HG03175 (cell line): ENCODE measurements around the gene DCLRE1A.

Experiments used
- ATAC-seq: cut with Tn5 transposase; IDR thresholded peaks from one replicate; pipeline ENCODE4 v1.9.1; 2021; ENCODE audit warnings: mild to moderate bottlenecking, moderate library complexity; ENCODE audit not compliant: unreplicated experiment

Gene DCLRE1A

DNA sequence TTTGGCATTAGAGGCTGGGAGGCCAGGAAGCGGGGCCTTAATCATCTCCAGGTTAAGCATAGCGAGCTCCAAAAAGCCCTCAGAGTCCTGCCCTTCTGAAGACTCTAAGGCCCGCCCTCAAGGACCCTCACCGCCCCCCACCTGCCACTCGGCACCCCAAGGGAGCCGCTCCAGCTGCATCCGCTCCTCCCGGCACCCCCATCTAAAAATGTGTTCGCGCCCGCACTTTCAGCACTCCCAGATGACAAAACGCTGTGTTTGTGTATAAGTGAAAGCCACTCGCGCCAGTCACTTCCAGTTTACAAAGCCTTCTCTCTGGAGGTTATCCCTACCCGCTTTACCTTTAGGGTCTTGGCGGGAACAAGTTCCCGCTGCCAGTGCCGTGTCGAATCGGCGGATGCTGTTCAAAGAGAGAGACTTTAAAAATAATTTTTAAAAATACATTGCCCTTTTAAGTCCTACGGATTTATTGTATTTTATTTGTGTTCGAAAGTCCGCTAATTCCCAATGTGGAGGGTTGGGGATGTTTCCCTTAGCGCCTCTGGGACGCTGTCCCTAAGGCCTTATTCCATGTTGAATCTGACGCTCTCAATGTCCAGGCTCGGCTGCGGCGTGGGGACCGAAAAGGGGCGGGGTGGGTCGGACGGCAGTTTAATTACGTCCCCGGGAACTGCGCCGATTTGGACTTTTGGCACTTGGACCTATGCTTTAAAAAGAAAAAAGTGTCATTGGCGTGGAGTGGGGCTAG lies at the start of gene DCLRE1A, which contains the start of gene NHLRC2:
DCLRE1A (minus strand) TSS at position 70 of the 748 bp plus-strand sequence. CDS start 900 bp downstream, outside the sequence.
NHLRC2 (plus strand) TSS at position 649 of the 748 bp plus-strand sequence. CDS start 212 bp downstream, outside the sequence.
- peak; percentile 50 for ATAC-seq

GRCh38 chr10:113899952-113900598 lies 46.2 kb upstream of the DCLRE1A start:
- ATAC-seq: no peak

DNA sequence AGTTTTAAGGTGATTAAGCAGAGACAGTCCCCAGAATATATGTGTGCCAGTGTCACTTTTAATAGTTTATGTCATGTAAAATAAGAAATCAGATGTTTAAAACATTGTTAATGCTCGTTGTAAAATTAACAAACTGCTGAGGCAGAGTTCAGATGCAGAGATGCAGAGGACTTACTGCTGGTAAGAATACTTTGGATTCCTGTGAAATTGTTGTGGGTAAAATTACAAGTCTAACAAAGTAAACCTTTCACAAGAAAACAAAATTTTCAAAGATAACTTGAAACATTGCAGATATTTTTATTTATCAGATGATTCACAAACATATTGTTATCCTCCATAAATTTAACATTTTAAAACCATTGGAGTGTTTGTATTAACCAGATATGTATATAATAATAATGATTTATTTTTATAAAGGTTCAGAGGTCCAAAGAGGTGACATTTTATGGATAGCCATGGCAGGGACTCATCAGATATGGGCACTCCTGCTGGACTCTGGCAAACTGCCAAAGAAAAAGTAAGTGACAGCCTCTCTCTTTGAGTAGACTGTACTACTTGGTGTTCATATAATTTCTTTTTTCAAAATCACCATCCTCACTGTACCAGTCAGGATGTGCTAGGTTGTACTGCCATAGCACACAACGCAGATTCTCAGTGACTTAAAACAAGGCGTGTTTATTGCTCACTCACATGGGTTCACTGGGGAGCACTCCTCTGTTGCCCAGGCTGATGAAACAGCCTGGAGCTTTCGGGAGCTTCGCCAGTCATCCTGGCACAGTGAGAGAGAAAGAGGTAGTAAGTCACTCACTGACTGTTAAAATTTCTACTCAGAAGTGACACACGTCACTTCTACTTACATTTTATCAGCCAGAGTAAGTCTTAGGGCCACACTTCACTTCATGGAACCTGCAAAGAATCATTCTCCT lies 44.1 kb upstream of the DCLRE1A start:
- no peak for ATAC-seq

GRCh38 chr10:113895018-113895417 lies 41.1 kb upstream of the DCLRE1A start:
- ATAC-seq: no peak

- no peak for ATAC-seq
These were observed 40.7 kb upstream of the DCLRE1A start for GRCh38 chr10:113894581-113894980.

DNA sequence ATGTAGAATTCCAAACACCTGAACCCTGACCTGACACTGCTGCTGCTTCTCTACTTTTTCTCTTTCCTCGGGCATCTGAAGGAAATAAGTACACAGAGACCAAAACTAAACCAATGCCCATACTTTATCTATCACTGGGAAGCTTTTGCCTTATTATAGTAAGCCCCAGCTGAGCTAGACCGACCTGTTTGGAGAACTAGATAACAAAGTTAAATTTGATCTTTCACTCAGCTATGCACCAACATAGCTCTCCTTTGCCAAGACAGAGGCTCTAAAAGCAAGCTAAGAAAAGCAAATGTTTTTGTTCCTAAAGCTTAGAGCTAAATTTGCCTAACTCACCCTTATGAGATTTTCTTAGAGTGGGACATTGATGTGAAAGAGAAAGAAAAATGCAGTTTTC lies 39.7 kb upstream of the DCLRE1A start:
- no peak for ATAC-seq

GRCh38 chr10:113891476-113891875 lies 37.6 kb upstream of the DCLRE1A start:
- ATAC-seq: no peak

GRCh38 chr10:113890769-113891168 lies 36.9 kb upstream of the DCLRE1A start:
- no peak for ATAC-seq

DNA sequence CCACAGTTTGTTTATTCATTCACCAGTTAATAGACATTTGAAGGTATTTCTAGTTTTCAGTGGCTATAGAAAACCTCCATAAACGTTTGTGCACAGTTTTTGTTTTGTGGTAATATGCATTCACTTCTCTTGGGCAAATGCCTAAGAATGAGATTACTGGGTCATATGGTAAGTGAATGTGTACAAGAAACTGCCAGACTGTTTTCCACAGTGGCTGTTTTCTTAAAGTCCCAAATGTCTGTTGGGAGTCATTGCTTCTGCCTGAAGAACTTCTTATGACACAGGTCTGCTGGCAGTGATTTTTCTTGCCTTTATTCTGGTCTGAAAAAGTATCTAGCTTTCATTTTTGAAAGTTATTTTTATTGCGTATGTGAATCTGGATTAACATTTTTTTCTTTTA lies 36.0 kb upstream of the DCLRE1A start:
- ATAC-seq: no peak

DNA sequence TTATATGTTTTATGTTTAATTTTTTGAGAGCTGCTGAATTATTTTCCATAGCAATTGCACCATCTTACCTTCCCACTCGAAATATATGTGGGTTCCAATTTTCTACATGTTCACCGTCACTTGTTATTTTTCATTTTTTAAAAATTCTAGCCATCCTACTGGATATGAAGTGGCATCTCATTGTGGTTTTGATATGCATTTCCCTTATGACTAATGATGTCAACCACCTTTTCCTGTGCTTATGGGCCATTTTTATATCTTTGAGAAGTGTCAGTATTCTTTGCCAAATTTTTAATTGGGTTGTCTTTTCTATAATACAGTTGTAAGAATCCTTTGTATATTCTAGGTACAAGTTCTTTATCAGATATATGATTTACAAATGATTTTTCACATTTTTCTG lies 28.4 kb upstream of the DCLRE1A start:
- ATAC-seq: no peak

- no peak for ATAC-seq
These were observed 26.4 kb upstream of the DCLRE1A start for GRCh38 chr10:113880236-113880635.

- ATAC-seq: peak; percentile 72
These were observed 25.8 kb upstream of the DCLRE1A start for GRCh38 chr10:113879691-113880090.

- ATAC-seq: no peak
These were observed 22.6 kb upstream of the DCLRE1A start for GRCh38 chr10:113876461-113876860.

DNA sequence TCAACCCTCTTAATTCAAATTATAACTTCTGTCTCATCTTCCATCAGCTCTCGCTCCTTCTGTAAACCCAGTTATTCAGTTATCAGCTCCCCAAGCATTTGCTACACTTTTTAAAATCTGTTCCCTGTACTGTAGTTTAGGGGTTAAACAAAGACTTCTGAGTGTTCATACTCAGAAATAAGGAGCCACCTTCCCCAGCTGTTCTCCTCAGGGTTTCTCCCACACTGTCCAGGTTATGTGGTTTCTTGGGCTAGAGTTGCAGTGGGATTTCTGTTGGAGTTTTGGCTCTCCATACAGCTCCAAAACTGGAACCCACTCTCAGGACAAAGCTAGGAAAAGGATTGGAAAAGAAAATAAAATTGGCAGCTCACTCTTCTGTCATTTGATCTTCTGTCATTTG lies 21.3 kb upstream of the DCLRE1A start:
- ATAC-seq: no peak

GRCh38 chr10:113872139-113873030 lies 18.5 kb upstream of the DCLRE1A start:
- ATAC-seq: no peak

DNA sequence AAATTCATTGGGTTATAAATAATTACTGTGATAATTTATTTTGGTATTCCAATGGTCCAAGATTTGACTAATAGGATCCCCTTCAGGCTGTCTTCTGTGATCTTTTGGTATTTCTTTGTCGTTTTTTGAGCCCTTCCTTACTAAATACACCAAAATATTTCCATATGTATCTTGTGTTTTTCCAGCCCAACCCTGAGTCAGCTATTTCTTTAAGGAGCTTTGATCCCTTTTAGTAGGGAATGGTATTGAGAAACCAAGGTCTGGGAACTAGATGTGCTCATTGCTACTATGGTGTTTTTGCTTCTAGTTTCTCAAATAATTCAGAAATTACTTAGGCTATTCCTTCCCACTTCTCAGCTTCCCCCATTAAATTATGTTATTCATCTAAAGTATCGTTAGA lies 15.9 kb upstream of the DCLRE1A start:
- ATAC-seq: no peak

- no peak for ATAC-seq
These were observed 14.0 kb upstream of the DCLRE1A start for GRCh38 chr10:113867904-113868303.

DNA sequence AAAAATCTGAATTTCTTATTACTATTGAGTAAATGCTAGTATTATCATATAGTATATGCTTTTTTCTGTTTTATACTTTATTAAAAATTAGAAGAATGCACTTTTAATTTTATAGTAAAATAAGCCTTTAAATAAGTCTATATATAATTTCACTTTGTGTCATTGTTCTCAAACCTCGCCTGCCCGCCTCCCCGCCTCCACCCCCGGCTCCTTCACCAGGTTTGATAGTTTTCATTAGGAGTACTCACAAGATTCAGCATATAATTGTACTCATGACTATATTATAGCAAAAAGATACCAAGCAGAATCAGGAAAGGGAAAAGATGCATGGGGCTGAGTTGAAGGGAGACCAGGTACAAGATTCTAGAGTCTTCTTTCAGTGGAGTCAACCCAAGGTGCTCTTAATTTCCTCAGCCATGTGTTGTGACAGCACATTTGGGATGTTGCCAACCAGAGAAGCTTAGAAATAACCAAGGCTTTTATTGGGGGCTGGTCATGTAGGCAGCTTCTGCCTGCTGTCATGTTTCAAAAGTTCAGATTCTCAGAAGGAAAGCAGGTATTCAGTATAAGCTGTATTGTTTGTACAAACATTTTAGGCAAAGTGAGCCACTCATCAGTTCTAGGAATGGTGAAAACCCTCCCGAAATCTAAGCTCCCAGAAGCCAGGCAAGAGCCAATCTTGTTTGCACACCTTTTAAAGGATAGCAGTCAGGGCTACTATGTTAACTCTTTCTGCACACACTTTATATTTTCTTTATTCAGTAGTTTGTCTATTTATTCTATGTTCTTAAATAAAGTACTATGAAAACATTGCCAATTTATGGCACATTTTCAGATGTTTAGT lies 12.9 kb upstream of the DCLRE1A start:
- no peak for ATAC-seq

DNA sequence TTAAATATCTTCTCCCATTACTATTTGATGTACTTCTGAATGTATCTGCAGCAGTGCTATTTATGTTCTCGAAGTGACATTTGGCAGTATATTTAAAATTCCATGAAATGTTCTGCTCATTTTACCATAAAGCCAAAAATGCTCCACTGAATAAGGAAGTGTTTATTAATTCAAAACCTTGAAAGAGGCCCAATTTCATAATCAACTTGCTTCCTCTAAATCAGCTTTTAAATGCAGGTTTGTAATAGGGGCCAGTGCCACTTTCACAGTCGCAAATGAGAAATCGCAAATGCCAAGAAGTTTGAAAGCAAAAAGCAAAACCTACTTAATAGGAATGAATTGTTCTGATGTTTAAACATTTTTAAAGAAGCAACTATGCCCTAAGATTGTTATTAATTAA lies 12.0 kb upstream of the DCLRE1A start:
- no peak for ATAC-seq
